K562 (cell line): Measurements from ENCODE around the gene PGM2L1. TPM values are rescaled to one million over a fixed set of nuclear protein-coding genes. Genes with fewer than 3 reads are reported as not detected.

Experiments
- ARID1B ChIP-seq: fragments of 450-650 bp; IDR thresholded peaks from 2 replicates; pipeline ENCODE4 v1.6.1; 2016; ENCODE audit warnings: antibody characterized with exemption, mild to moderate bottlenecking, inconsistent platforms
- CBFB ChIP-seq: sonication (generic); formaldehyde crosslinking; IDR thresholded peaks from 2 replicates; pipeline ENCODE4 v1.4.0; 2020; ENCODE audit warnings: mild to moderate bottlenecking, missing genetic modification reagents
- EHMT2 ChIP-seq: fragments of 450-650 bp; IDR thresholded peaks from 2 replicates; pipeline ENCODE4 v1.6.1; 2018; ENCODE audit warnings: antibody characterized with exemption
- FOXP1 ChIP-seq: sonication (generic); formaldehyde crosslinking; IDR thresholded peaks from 2 replicates; pipeline ENCODE4 v1.8.0; 2022; ENCODE audit warnings: mild to moderate bottlenecking, missing genetic modification reagents
- MIER1 ChIP-seq: fragments of 450-650 bp; IDR thresholded peaks from 2 replicates; pipeline ENCODE4 v1.6.1; 2016; ENCODE audit warnings: antibody characterized with exemption, mild to moderate bottlenecking, low read depth
- NBN ChIP-seq: fragments of 450-650 bp; IDR thresholded peaks from 2 replicates; pipeline ENCODE4 v1.6.1; 2016; ENCODE audit warnings: low read depth, mild to moderate bottlenecking
- SMARCB1 ChIP-seq: IDR thresholded peaks from 2 replicates; pipeline ENCODE4 v1.6.1; 2011; ENCODE audit warnings: improper control_type of control experiment, low read depth; ENCODE audit not compliant: insufficient read length
- THRAP3 ChIP-seq: fragments of 450-650 bp; IDR thresholded peaks from 2 replicates; pipeline ENCODE4 v1.6.1; 2016; ENCODE audit warnings: mild to moderate bottlenecking, inconsistent platforms, borderline replicate concordance
- ZNF444 ChIP-seq: fragments of 250-450 bp; sonication (Bioruptor Pico); IDR thresholded peaks from 2 replicates; pipeline ENCODE4 v1.4.0; 2020; ENCODE audit warnings: mild to moderate bottlenecking, moderate library complexity
- ZNF507 ChIP-seq: conservative IDR thresholded peaks from 2 replicates; pipeline ENCODE4 v1.6.1; 2017; ENCODE audit warnings: missing genetic modification characterization, missing compliant biosample characterization
- ZNF695 ChIP-seq: fragments of 450-650 bp; formaldehyde crosslinking; IDR thresholded peaks from 2 replicates; pipeline ENCODE4 v1.4.0; 2020; ENCODE audit warnings: mild to moderate bottlenecking, moderate library complexity
- ZNF75A ChIP-seq: fragments of 450-650 bp; formaldehyde crosslinking; IDR thresholded peaks from 2 replicates; pipeline ENCODE4 v1.4.0; 2020; ENCODE audit warnings: mild to moderate bottlenecking
- ZNF780A ChIP-seq: fragments of 250-450 bp; sonication (Bioruptor Pico); IDR thresholded peaks from 2 replicates; pipeline ENCODE4 v1.5.0; 2021; ENCODE audit warnings: mild to moderate bottlenecking
- polyA plus RNA-seq, 8 experiments: library from polyadenylated mRNA; depleted of rRNA in 4 of 8; stranded (reverse) in 5 of 8; unstranded in 3 of 8; fragments of >200 nt; fragmentation: Nextera tagmentation in 2 of 8; fragmentation: Illumina TruSeq in 1 of 8; extraction: Ambion mirVana in 2 of 8; extraction: Trizol in 1 of 8; gene quantifications; 2 replicates each; pipeline versions ENCODE4 v1.2.1 to v1.2.3, GENCODE V29; 2011 to 2014; ENCODE audit warnings: inconsistent platforms in 1 of 8, missing spikeins in 1 of 8
- total RNA-seq, 7 experiments: library from RNA; depleted of rRNA in 6 of 7; stranded (reverse); fragments of >200 nt in 6 of 7; fragmentation: Illumina TruSeq in 2 of 7; extraction: Trizol in 2 of 7; gene quantifications; 2 replicates each; pipeline versions ENCODE4 v1.2.1 to v1.2.3, GENCODE V29; 2011 to 2021; ENCODE audit warnings: low replicate concordance in 1 of 7
- TF ChIP-seq, protein P1 (sequence below): sonication (generic); formaldehyde crosslinking; IDR thresholded peaks from 2 replicates; pipeline ENCODE4 v1.8.1; 2023; ENCODE audit warnings: mild to moderate bottlenecking, missing genetic modification reagents
- TF ChIP-seq, protein P2 (sequence below): fragments of 250-450 bp; sonication (Bioruptor Pico); IDR thresholded peaks from 2 replicates; pipeline ENCODE4 v1.5.0; 2021
- TF ChIP-seq, protein P3 (sequence below): sonication (generic); formaldehyde crosslinking; IDR thresholded peaks from 2 replicates; pipeline ENCODE4 v1.8.0; 2022; ENCODE audit warnings: mild to moderate bottlenecking, missing genetic modification reagents
- TF ChIP-seq, protein P4 (sequence below): IDR thresholded peaks from 2 replicates; pipeline ENCODE4 v1.6.1; 2016; ENCODE audit warnings: missing genetic modification characterization, missing compliant biosample characterization
- TF ChIP-seq, protein P5 (sequence below): fragments of 450-650 bp; IDR thresholded peaks from 2 replicates; pipeline ENCODE4 v1.6.1; 2016; ENCODE audit warnings: missing biosample characterization, missing genetic modification characterization

The PGM2L1 gene
- total and polyA plus RNA-seq, 9 of the 15 experiments (the other 6 are each of a cell fraction or from before 2014, with no cell fraction given): 0.32 to 0.95 (median 0.63) TPM

DNA sequence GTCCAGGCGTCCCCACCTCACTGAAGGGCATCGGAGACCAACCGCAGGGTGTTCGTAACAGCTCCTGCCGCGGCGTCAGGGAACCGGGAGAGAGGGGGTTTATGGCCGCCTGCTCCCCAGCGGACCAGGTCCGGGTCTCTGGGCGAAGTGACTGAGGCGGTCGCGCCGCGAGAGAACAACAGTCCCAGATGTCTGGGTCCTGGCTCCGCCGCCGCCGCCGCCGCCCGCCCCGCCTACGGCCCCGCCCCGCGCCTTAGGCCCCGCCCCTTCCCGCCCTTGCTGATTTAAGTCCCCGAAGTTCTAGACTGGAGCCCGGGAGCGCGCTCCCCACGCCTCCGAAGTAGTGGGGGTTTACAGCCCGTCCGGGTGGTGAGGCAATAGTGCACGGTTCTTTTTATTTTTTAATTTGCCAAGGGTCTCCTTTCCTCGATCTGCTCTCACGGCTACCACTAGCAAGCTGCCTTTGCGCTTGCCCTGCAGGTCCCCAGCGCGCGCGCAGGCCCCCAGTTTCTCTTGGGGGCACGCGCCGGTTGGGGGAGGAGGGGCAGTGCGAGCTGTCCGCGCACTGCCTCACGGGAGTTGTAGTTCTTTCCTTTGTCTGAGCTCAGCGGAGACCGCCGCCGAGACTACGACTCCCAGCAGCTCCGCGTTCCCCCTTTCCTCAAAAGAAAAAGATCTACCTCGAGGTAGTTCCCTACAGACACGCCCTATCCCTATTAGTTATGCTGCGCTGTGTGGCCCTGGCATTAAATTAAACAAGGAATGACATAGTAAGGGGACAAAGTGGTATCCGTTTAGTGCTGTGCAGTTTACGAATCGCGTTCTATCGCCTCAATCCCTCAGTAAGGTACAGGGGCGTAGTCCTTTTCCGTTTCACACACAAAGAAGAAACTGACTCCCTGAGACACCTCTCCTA is at the start of gene PGM2L1 (continued):
- TF ChIP-seq, protein P1, sequence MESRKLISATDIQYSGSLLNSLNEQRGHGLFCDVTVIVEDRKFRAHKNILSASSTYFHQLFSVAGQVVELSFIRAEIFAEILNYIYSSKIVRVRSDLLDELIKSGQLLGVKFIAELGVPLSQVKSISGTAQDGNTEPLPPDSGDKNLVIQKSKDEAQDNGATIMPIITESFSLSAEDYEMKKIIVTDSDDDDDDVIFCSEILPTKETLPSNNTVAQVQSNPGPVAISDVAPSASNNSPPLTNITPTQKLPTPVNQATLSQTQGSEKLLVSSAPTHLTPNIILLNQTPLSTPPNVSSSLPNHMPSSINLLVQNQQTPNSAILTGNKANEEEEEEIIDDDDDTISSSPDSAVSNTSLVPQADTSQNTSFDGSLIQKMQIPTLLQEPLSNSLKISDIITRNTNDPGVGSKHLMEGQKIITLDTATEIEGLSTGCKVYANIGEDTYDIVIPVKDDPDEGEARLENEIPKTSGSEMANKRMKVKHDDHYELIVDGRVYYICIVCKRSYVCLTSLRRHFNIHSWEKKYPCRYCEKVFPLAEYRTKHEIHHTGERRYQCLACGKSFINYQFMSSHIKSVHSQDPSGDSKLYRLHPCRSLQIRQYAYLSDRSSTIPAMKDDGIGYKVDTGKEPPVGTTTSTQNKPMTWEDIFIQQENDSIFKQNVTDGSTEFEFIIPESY: 0 out of 2 replicates have a peak, but pooled peaks have one; percentile 13
- TF ChIP-seq THRAP3 (no peak), ZNF780A (CRISPR knock-in tag) (no peak), CBFB (CRISPR knock-in tag) (no peak), ZNF507 (tag) (no peak), ZNF444 (CRISPR knock-in tag) (no peak), ARID1B (no peak), EHMT2 (no peak), MIER1 (no peak), NBN (no peak), ZNF695 (no peak), SMARCB1 (no peak), ZNF75A (0 out of 2 replicates have a peak, but pooled peaks have one; percentile 33), FOXP1 (CRISPR knock-in tag) (peak; percentile 63)
- TF ChIP-seq, protein P2, sequence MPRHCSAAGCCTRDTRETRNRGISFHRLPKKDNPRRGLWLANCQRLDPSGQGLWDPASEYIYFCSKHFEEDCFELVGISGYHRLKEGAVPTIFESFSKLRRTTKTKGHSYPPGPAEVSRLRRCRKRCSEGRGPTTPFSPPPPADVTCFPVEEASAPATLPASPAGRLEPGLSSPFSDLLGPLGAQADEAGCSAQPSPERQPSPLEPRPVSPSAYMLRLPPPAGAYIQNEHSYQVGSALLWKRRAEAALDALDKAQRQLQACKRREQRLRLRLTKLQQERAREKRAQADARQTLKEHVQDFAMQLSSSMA: no peak
- TF ChIP-seq, protein P3, sequence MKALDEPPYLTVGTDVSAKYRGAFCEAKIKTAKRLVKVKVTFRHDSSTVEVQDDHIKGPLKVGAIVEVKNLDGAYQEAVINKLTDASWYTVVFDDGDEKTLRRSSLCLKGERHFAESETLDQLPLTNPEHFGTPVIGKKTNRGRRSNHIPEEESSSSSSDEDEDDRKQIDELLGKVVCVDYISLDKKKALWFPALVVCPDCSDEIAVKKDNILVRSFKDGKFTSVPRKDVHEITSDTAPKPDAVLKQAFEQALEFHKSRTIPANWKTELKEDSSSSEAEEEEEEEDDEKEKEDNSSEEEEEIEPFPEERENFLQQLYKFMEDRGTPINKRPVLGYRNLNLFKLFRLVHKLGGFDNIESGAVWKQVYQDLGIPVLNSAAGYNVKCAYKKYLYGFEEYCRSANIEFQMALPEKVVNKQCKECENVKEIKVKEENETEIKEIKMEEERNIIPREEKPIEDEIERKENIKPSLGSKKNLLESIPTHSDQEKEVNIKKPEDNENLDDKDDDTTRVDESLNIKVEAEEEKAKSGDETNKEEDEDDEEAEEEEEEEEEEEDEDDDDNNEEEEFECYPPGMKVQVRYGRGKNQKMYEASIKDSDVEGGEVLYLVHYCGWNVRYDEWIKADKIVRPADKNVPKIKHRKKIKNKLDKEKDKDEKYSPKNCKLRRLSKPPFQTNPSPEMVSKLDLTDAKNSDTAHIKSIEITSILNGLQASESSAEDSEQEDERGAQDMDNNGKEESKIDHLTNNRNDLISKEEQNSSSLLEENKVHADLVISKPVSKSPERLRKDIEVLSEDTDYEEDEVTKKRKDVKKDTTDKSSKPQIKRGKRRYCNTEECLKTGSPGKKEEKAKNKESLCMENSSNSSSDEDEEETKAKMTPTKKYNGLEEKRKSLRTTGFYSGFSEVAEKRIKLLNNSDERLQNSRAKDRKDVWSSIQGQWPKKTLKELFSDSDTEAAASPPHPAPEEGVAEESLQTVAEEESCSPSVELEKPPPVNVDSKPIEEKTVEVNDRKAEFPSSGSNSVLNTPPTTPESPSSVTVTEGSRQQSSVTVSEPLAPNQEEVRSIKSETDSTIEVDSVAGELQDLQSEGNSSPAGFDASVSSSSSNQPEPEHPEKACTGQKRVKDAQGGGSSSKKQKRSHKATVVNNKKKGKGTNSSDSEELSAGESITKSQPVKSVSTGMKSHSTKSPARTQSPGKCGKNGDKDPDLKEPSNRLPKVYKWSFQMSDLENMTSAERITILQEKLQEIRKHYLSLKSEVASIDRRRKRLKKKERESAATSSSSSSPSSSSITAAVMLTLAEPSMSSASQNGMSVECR (CRISPR knock-in tag): peak; percentile 31
- TF ChIP-seq, protein P4, sequence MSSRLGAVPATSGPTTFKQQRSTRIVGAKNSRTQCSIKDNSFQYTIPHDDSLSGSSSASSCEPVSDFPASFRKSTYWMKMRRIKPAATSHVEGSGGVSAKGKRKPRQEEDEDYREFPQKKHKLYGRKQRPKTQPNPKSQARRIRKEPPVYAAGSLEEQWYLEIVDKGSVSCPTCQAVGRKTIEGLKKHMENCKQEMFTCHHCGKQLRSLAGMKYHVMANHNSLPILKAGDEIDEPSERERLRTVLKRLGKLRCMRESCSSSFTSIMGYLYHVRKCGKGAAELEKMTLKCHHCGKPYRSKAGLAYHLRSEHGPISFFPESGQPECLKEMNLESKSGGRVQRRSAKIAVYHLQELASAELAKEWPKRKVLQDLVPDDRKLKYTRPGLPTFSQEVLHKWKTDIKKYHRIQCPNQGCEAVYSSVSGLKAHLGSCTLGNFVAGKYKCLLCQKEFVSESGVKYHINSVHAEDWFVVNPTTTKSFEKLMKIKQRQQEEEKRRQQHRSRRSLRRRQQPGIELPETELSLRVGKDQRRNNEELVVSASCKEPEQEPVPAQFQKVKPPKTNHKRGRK (tag): no peak
- TF ChIP-seq, protein P5, sequence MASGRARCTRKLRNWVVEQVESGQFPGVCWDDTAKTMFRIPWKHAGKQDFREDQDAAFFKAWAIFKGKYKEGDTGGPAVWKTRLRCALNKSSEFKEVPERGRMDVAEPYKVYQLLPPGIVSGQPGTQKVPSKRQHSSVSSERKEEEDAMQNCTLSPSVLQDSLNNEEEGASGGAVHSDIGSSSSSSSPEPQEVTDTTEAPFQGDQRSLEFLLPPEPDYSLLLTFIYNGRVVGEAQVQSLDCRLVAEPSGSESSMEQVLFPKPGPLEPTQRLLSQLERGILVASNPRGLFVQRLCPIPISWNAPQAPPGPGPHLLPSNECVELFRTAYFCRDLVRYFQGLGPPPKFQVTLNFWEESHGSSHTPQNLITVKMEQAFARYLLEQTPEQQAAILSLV (tag): no peak
